IPS DF 6.9 (cell line): Measurements from ENCODE around the gene SUN1.

Experiments
- DNase-seq: peaks from one replicate; pipeline ENCODE4 v3.0.0-alpha.2; 2013; ENCODE audit warnings: low read depth, low spot score
- H3K27ac ChIP-seq: one replicate; pipeline ENCODE4 v1.5.1; 2013; ENCODE audit warnings: low read length, control low read depth
- H3K27me3 ChIP-seq: 2 replicates; pipeline ENCODE4 v1.6.1; 2013; ENCODE audit warnings: mild to moderate bottlenecking, low read length; ENCODE audit not compliant: control insufficient read depth, insufficient read depth
- H3K36me3 ChIP-seq: 2 replicates; pipeline ENCODE4 v1.6.1; 2013; ENCODE audit warnings: low read length; ENCODE audit not compliant: control insufficient read depth, insufficient read depth
- H3K4me1 ChIP-seq: 2 replicates; pipeline ENCODE4 v1.6.1; 2013; ENCODE audit warnings: low read length; ENCODE audit not compliant: control insufficient read depth, insufficient read depth
- H3K4me3 ChIP-seq: 2 replicates; pipeline ENCODE4 v1.5.1; 2013; ENCODE audit warnings: mild to moderate bottlenecking, low read length
- H3K9me3 ChIP-seq: 2 replicates; pipeline ENCODE4 v1.6.1; 2013; ENCODE audit warnings: low read length, inconsistent platforms; ENCODE audit not compliant: control insufficient read depth, insufficient read depth
- WGBS: extraction: QIAGEN DNeasy Blood & Tissue Kit; methylation state at CpG from one replicate; pipeline ENCODE4 v1.1.7; 2013; ENCODE audit warnings: mixed read lengths, missing lambda C conversion rate; ENCODE audit not compliant: insufficient read length, insufficient coverage; 5-methylcytosine and 5-hydroxymethylcytosine counted together

The SUN1 gene

GRCh38 chr7:857661-858060, 25.4 kb downstream of the SUN1 start:
- DNase-seq: no peak
- Histone ChIP-seq H3K27me3 (no peaks in the 10 kb centered on the region), H3K9me3 (no peaks in the 10 kb centered on the region), H3K4me3 (no peak overlapping the region), H3K36me3 (peaks cover 49% of the 10 kb centered on the region), H3K27ac (no peak overlapping the region), H3K4me1 (no peaks in the 10 kb centered on the region)
- WGBS: no CpG with 5 or more reads among the region's 9 CpGs

GRCh38 chr7:859359-860030, 27.2 kb downstream of the SUN1 start:
- no peaks in the 10 kb centered on the region for H3K4me1 ChIP-seq
- peaks cover 35% of the 10 kb centered on the region for H3K36me3 ChIP-seq
- WGBS: no CpG with 5 or more reads among the region's 16 CpGs
- no peaks in the 10 kb centered on the region for H3K27me3 ChIP-seq
- DNase-seq: no peak
- H3K27ac ChIP-seq: no peak overlapping the region
- no peak overlapping the region for H3K4me3 ChIP-seq
- no peaks in the 10 kb centered on the region for H3K9me3 ChIP-seq

GRCh38 chr7:860149-860548, 27.9 kb downstream of the SUN1 start:
- Histone ChIP-seq H3K27ac (no peak overlapping the region), H3K27me3 (no peaks in the 10 kb centered on the region), H3K4me1 (no peaks in the 10 kb centered on the region), H3K36me3 (peaks cover 32% of the 10 kb centered on the region), H3K9me3 (no peaks in the 10 kb centered on the region), H3K4me3 (no peak overlapping the region)
- WGBS: no CpG with 5 or more reads among the region's 21 CpGs
- DNase-seq: no peak

GRCh38 chr7:861222-861621, 28.9 kb downstream of the SUN1 start:
- Histone ChIP-seq H3K9me3 (no peaks in the 10 kb centered on the region), H3K27me3 (no peaks in the 10 kb centered on the region), H3K27ac (no peak overlapping the region), H3K36me3 (peaks cover 32% of the 10 kb centered on the region), H3K4me1 (no peaks in the 10 kb centered on the region), H3K4me3 (no peak overlapping the region)
- DNase-seq: no peak
- no CpG with 5 or more reads among the region's 9 CpGs for WGBS

- H3K9me3 ChIP-seq: no peaks in the 10 kb centered on the region
- H3K27ac ChIP-seq: no peak overlapping the region
- peaks cover 30% of the 10 kb centered on the region for H3K36me3 ChIP-seq
- no peaks in the 10 kb centered on the region for H3K27me3 ChIP-seq
- WGBS: no CpG with 5 or more reads among the region's 6 CpGs
- DNase-seq: no peak
- H3K4me3 ChIP-seq: no peak overlapping the region
- H3K4me1 ChIP-seq: no peaks in the 10 kb centered on the region
These were observed 29.9 kb downstream of the SUN1 start for GRCh38 chr7:862157-862556.

GRCh38 chr7:863106-863505, 30.8 kb downstream of the SUN1 start:
- Histone ChIP-seq H3K36me3 (peaks cover 39% of the 10 kb centered on the region), H3K27me3 (no peaks in the 10 kb centered on the region), H3K9me3 (no peaks in the 10 kb centered on the region), H3K27ac (no peak overlapping the region), H3K4me3 (no peak overlapping the region), H3K4me1 (no peaks in the 10 kb centered on the region; the same call in 1 of the 2 replicates)
- no CpG with 5 or more reads among the region's 16 CpGs for WGBS
- no peak for DNase-seq

GRCh38 chr7:865921-866320, 33.6 kb downstream of the SUN1 start:
- Histone ChIP-seq H3K36me3 (peaks cover 36% of the 10 kb centered on the region), H3K27me3 (no peaks in the 10 kb centered on the region), H3K27ac (no peak overlapping the region), H3K4me1 (no peaks in the 10 kb centered on the region; the same call in 1 of the 2 replicates), H3K9me3 (no peaks in the 10 kb centered on the region), H3K4me3 (no peak overlapping the region)
- no CpG with 5 or more reads among the region's 25 CpGs for whole genome bisulfite sequencing
- DNase-seq: no peak

GRCh38 chr7:867001-867405, 34.7 kb downstream of the SUN1 start:
- DNase-seq: no peak
- Histone ChIP-seq H3K27ac (no peak overlapping the region), H3K27me3 (no peaks in the 10 kb centered on the region), H3K4me3 (no peak overlapping the region), H3K4me1 (no peaks in the 10 kb centered on the region; the same call in 1 of the 2 replicates), H3K9me3 (no peaks in the 10 kb centered on the region), H3K36me3 (peaks cover 29% of the 10 kb centered on the region)
- no CpG with 5 or more reads among the region's 18 CpGs for WGBS

GRCh38 chr7:867406-868188, 35.3 kb downstream of the SUN1 start:
- no CpG with 5 or more reads among the region's 22 CpGs for WGBS
- Histone ChIP-seq H3K27me3 (no peaks in the 10 kb centered on the region), H3K4me1 (no peaks in the 10 kb centered on the region; the same call in 1 of the 2 replicates), H3K9me3 (no peaks in the 10 kb centered on the region), H3K4me3 (no peak overlapping the region), H3K36me3 (peaks cover 34% of the 10 kb centered on the region), H3K27ac (no peak overlapping the region)
- DNase-seq: no peak

- no CpG with 5 or more reads among the region's 17 CpGs for WGBS
- Histone ChIP-seq H3K4me1 (no peaks in the 10 kb centered on the region; the same call in 1 of the 2 replicates), H3K27ac (no peak overlapping the region), H3K4me3 (no peak overlapping the region), H3K9me3 (no peaks in the 10 kb centered on the region), H3K36me3 (peaks cover 34% of the 10 kb centered on the region), H3K27me3 (no peaks in the 10 kb centered on the region)
- DNase-seq: no peak
These were observed 35.9 kb downstream of the SUN1 start for GRCh38 chr7:868189-868486.
